H4 (cell line): ENCODE results near the gene PDILT. TPM values are rescaled to one million over a fixed set of nuclear protein-coding genes. Genes with fewer than 3 reads are reported as not detected.
"Not testable (repeated sequence)": the region's sequence is repeated elsewhere in the genome, so short reads cannot be mapped to it uniquely, and the experiment has no call there.

Experiments used
- DNase-seq: peaks from one replicate; pipeline ENCODE4 v3.0.0-alpha.2; 2015; ENCODE audit warnings: low spot score
- total RNA-seq: library from RNA; depleted of rRNA; stranded (reverse); fragments of >200 nt; shearing (Covaris generic); gene quantifications from 2 replicates; pipeline ENCODE4 v1.2.3, GENCODE V29; 2014; rRNA removed

Gene PDILT
- total RNA-seq, 1 experiment from 2014 or later: not detected

- no peak for DNase-seq
Measured at GRCh38 chr16:20321671-20322070, 82.9 kb downstream of the PDILT start.

DNA sequence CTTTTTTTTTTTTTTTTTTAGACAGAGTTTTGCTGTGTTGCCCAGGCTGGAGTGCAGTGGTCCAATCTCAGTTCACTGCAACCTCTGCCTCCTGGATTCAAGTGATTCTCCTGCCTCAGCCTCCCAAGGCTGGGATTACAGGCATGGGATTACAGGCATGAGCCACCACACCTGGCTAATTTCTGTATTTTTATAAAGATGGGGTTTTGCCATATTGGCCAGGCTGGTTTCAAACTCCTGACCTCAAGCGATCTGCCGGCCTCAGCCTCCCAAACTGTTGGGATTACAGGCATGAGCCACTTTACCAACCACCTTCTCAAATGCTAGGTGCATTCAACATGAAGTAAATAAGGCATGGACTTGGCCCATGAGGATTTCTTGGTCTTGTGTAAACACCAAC, 83.5 kb downstream of the PDILT start:
- not testable (repeated sequence) for DNase-seq

GRCh38 chr16:20320592-20320991, 83.9 kb downstream of the PDILT start:
- DNase-seq: no peak

- no peak for DNase-seq
Measured at GRCh38 chr16:20320178-20320577, 84.4 kb downstream of the PDILT start.

DNA sequence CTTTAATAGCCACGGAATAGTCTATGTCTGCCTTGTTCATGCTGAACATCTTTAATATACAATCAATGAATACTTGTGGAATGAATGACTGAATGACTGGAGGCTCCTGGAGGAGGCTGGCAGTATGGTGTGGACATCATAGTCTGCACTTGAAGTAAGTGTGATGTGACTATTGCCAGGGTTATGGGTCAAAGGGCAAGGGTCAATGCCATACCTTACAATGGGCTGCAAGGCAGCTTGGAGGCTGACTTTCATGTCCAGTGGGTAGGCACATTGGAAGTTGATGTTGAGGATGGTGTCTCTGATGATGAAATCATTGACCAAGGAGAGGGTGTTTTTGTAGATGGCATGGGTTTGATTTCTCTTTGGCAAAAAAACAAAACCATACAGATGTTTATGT, 85.1 kb downstream of the PDILT start:
- DNase-seq: no peak

- DNase-seq: no peak
Measured at GRCh38 chr16:20318437-20318836, 86.1 kb downstream of the PDILT start.

DNA sequence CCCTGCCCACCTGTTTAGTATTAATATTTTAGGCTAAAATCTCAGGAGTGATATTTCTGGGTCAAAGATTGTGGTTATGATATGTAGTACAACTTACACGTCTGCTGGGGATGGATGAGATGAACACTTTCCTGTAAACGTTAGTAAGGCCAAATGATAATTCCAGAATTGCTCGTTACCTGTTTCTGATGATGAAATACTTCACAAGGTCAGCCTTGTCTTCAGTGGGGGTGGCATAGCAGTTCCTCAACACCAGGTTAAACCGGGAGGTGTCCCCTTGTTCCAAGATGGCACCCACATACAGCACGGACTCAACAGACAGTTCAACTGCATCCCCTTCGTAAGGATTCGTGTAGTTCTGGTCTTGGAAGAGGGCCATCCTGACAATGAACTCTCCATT, 86.5 kb downstream of the PDILT start:
- DNase-seq: no peak

- no peak for DNase-seq
Measured at GRCh38 chr16:20317117-20317516, 87.4 kb downstream of the PDILT start.

- no peak for DNase-seq
Measured at GRCh38 chr16:20316715-20317114, 87.8 kb downstream of the PDILT start.

DNA sequence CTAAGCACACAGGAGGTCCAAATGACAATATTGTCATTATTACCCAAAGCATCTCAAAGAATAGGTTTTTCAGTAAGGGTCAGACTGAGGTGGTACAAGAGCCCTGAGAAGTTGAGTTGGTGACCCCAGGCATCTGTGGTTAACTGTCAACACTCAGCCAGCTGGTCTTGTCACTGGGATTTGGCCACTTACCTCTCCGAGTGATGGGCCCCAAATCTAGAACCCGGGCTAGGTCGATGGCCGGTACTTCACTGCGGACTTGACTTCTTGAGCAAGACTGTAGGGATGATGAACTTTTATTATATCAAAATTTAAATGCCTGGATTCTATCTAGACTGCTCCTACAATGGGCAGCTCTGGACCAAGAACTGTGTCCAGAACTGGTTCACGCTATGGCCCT, 88.8 kb downstream of the PDILT start:
- DNase-seq: no peak

GRCh38 chr16:20314575-20314974, 90.0 kb downstream of the PDILT start:
- no peak for DNase-seq

DNA sequence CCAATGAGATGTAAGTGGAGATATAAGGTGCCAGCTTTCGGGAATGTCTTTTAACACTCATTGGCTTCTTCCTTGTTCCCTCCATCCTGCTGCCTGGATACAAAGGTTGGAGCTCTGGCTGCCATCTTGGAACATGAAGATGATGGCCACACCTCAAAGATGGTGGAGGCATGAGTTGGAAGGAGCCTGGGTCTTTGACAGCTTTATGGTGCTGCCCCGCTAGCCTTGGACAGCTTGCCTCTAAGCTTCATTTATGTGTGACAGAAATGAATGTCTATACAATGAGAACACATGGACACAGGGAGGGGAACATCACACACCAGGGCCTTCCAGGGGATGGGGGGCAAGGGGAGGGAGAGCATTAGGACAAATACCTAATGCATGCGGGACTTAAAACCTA, 90.8 kb downstream of the PDILT start:
- DNase-seq: no peak

DNA sequence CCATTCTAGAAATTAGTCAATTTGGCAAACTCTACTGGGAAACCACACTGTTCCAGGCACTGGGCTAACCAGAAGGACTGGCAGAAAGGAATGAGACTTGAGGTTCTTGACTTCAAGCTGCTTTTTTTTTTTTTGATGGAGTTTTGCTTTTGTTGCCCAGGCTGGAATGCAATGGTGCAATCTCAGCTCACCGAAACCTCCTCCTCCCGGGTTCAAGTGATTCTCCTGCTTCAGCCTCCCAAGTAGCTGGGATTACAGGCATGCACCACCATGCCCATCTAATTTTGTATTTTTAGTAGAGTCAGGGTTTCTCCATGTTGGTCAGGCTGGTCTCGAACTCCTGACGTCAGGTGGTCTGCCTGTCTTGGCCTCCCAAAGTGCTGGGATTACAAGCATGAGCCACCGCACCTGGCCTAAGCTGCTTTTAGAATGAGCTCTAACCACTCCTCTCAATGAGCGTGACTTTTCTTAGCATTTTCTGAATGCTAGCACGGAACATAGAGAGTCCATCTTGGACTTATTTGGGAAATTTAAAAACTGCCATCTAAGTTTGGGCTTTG, 91.9 kb downstream of the PDILT start:
- not testable (repeated sequence) for DNase-seq

GRCh38 chr16:20311548-20311947, 93.0 kb downstream of the PDILT start:
- no peak for DNase-seq

- no peak for DNase-seq
Measured at GRCh38 chr16:20310421-20311395, 93.8 kb downstream of the PDILT start.

DNA sequence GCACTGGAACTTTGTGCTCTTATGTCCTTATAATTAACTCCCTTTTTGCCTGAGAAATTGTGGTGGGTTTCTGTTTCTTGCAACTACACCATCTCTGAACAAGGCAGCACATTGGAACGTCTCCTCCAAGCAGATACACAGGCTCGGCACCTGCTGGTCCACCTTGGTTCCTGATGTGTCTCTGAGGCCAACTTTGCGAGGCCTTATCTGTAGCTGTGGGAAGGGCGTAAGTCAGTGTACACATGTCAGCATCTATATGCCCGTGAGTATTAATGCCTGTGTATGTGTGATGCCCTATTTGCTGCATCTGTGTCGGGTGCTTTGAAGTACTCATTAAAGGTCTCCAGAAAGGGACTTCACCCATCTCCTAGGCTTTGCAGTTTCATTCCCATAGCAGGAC, 94.8 kb downstream of the PDILT start:
- no peak for DNase-seq

Other genes starting within 250 kb of the PDILT start
- gene GP2, start 77.2 kb downstream of the PDILT start, total RNA-seq: not detected in 2 replicates
- not detected in 2 replicates for gene UMOD, start 52.0 kb downstream of the PDILT start, total RNA-seq
- 1.1 TPM in 1 of 2 replicates, not detected in the other for gene ACSM5, start 4.8 kb upstream of the PDILT start, total RNA-seq
- not detected in 2 replicates for gene ACSM2A, start 46.8 kb upstream of the PDILT start, total RNA-seq
- gene ACSM2B, start 171.6 kb upstream of the PDILT start, total RNA-seq: not detected in 2 replicates